ACC112 (cell line): ENCODE measurements around the gene SEMA7A.

Experiments
- H2AFZ ChIP-seq: fragments of 200-600 bp; sonication (generic); one replicate; pipeline ENCODE4 v1.6.0; 2017; ENCODE audit warnings: antibody characterized with exemption, low read length; ENCODE audit not compliant: unreplicated experiment
- H3K27ac ChIP-seq: fragments of 200-600 bp; sonication (generic); 2 replicates; pipeline ENCODE4 v1.5.1; 2014; ENCODE audit warnings: low read depth, mild to moderate bottlenecking, antibody characterized with exemption, low read length, moderate library complexity
- H3K27me3 ChIP-seq: fragments of 200-600 bp; sonication (generic); 2 replicates; pipeline ENCODE4 v1.6.1; 2014; ENCODE audit warnings: mild to moderate bottlenecking, antibody characterized with exemption, low read length, moderate library complexity, mixed read lengths; ENCODE audit not compliant: insufficient read depth
- H3K36me3 ChIP-seq: fragments of 200-600 bp; sonication (generic); 2 replicates; pipeline ENCODE4 v1.6.1; 2016; ENCODE audit warnings: mild to moderate bottlenecking, antibody characterized with exemption, low read length, moderate library complexity, mixed read lengths; ENCODE audit not compliant: insufficient read depth
- H3K4me1 ChIP-seq: fragments of 200-600 bp; sonication (generic); one replicate; pipeline ENCODE4 v1.6.1; 2016; ENCODE audit warnings: low read length, mixed read lengths; ENCODE audit not compliant: insufficient read depth, unreplicated experiment, control insufficient read depth
- H3K4me3 ChIP-seq: fragments of 200-600 bp; sonication (generic); 2 replicates; pipeline ENCODE4 v1.5.1; 2014; ENCODE audit warnings: mild to moderate bottlenecking, low read depth, low read length
- H3K79me2 ChIP-seq: fragments of 200-600 bp; sonication (generic); one replicate; pipeline ENCODE4 v1.6.0; 2016; ENCODE audit warnings: low read length; ENCODE audit not compliant: control insufficient read depth, unreplicated experiment, insufficient read depth

SEMA7A gene

GRCh38 chr15:74384566-74384880 lies 49.2 kb downstream of the SEMA7A start:
- Histone ChIP-seq H3K27ac (no peak overlapping the region), H3K4me3 (no peak overlapping the region), H2AFZ (no peak overlapping the region), H3K4me1 (peaks cover 37% of the 10 kb centered on the region), H3K79me2 (no peaks in the 10 kb centered on the region), H3K27me3 (no peaks in the 10 kb centered on the region), H3K36me3 (no peaks in the 10 kb centered on the region)

GRCh38 chr15:74383695-74384565 lies 49.8 kb downstream of the SEMA7A start:
- no peak overlapping the region for H2AFZ ChIP-seq
- no peak overlapping the region for H3K27ac ChIP-seq
- peaks cover 37% of the 10 kb centered on the region for H3K4me1 ChIP-seq
- no peaks in the 10 kb centered on the region for H3K27me3 ChIP-seq
- no peaks in the 10 kb centered on the region for H3K79me2 ChIP-seq
- no peaks in the 10 kb centered on the region for H3K36me3 ChIP-seq
- no peak overlapping the region for H3K4me3 ChIP-seq

- Histone ChIP-seq H3K4me3 (no peak overlapping the region), H3K79me2 (no peaks in the 10 kb centered on the region), H3K27me3 (no peaks in the 10 kb centered on the region), H3K27ac (no peak overlapping the region), H2AFZ (no peak overlapping the region), H3K36me3 (no peaks in the 10 kb centered on the region), H3K4me1 (peaks cover 37% of the 10 kb centered on the region)
Measured at GRCh38 chr15:74383286-74383685, 50.5 kb downstream of the SEMA7A start.

GRCh38 chr15:74382004-74382816 lies 51.5 kb downstream of the SEMA7A start:
- Histone ChIP-seq H3K4me3 (no peak overlapping the region), H2AFZ (no peak overlapping the region), H3K79me2 (no peaks in the 10 kb centered on the region), H3K27ac (peak overlapping the region; percentile 31), H3K4me1 (peaks cover 37% of the 10 kb centered on the region), H3K27me3 (no peaks in the 10 kb centered on the region), H3K36me3 (no peaks in the 10 kb centered on the region)

- no peaks in the 10 kb centered on the region for H3K27me3 ChIP-seq
- H2AFZ ChIP-seq, result no peak overlapping the region
- H3K79me2 ChIP-seq, result no peaks in the 10 kb centered on the region
- no peaks in the 10 kb centered on the region for H3K36me3 ChIP-seq
- H3K4me1 ChIP-seq, result peaks cover 37% of the 10 kb centered on the region
- H3K27ac ChIP-seq, result peak overlapping the region; percentile 31
- H3K4me3 ChIP-seq, result no peak overlapping the region
Measured at GRCh38 chr15:74381481-74381880, 52.3 kb downstream of the SEMA7A start.

- no peaks in the 10 kb centered on the region for H3K27me3 ChIP-seq
- H3K4me3 ChIP-seq, result no peak overlapping the region
- H3K79me2 ChIP-seq, result no peaks in the 10 kb centered on the region
- peaks cover 37% of the 10 kb centered on the region for H3K4me1 ChIP-seq
- no peak overlapping the region for H3K27ac ChIP-seq
- no peak overlapping the region for H2AFZ ChIP-seq
- no peaks in the 10 kb centered on the region for H3K36me3 ChIP-seq
Measured at GRCh38 chr15:74381190-74381453, 52.6 kb downstream of the SEMA7A start.

GRCh38 chr15:74380361-74381189 lies 53.2 kb downstream of the SEMA7A start:
- Histone ChIP-seq H3K79me2 (no peaks in the 10 kb centered on the region), H3K27me3 (no peaks in the 10 kb centered on the region), H3K4me1 (peaks cover 33% of the 10 kb centered on the region), H3K36me3 (no peaks in the 10 kb centered on the region), H3K27ac (no peak overlapping the region), H3K4me3 (no peak overlapping the region), H2AFZ (no peak overlapping the region)

- Histone ChIP-seq H3K4me1 (peaks cover 23% of the 10 kb centered on the region), H3K4me3 (no peak overlapping the region), H3K79me2 (no peaks in the 10 kb centered on the region)
Measured at GRCh38 chr15:74378848-74379247, 54.9 kb downstream of the SEMA7A start.

GRCh38 chr15:74377831-74378766 lies 55.7 kb downstream of the SEMA7A start:
- Histone ChIP-seq H3K27ac (no peak overlapping the region), H3K27me3 (no peaks in the 10 kb centered on the region), H2AFZ (no peak overlapping the region), H3K4me1 (peaks cover 17% of the 10 kb centered on the region), H3K36me3 (no peaks in the 10 kb centered on the region), H3K4me3 (no peak overlapping the region), H3K79me2 (no peaks in the 10 kb centered on the region)

More at GRCh38 chr15:74378848-74379247, 54.9 kb downstream of the SEMA7A start:
- no peak overlapping the region for H3K27ac ChIP-seq
- H3K27me3 ChIP-seq, result no peaks in the 10 kb centered on the region
- H3K36me3 ChIP-seq, result no peaks in the 10 kb centered on the region
- H2AFZ ChIP-seq, result no peak overlapping the region
